ENCODE data around the gene KRTAP10-4. TPM values are rescaled to one million over a fixed set of nuclear protein-coding genes. Genes with fewer than 3 reads are reported as not detected.

KRTAP10-4 gene
- total and polyA plus RNA-seq, 2 donors (not counting 1 experiment from before 2014, with no cell fraction given) = not detected

GRCh38 chr21:44530221-44530902, 43.2 kb upstream of the KRTAP10-4 start:
- no peak for TF ChIP-seq EZH2 (IDR thresholded peaks at IDR 0.05; ENCODE audit: low read length, missing control alignments)
- no peak for TF ChIP-seq CTCF (conservative IDR thresholded peaks at IDR 0.05 in 1 of 2, IDR thresholded peaks at IDR 0.05 in 1 of 2; ENCODE audit: low read depth in 1 of 2, low read length in 2 of 2)
- no peaks in the 10 kb centered on the region for H4K20me1 ChIP-seq (ENCODE audit: control insufficient read depth, extremely low read depth, insufficient read depth, low read length)
- H3K4me1 ChIP-seq (ENCODE audit: control insufficient read depth, extremely low read depth, insufficient read depth, low read length) = no peaks in the 10 kb centered on the region
- no peak overlapping the region for H2AFZ ChIP-seq (ENCODE audit: low read length)
- H3K9ac ChIP-seq (ENCODE audit: insufficient read depth, low read length) = no peak overlapping the region
- no peak overlapping the region for H3K27ac ChIP-seq (ENCODE audit: insufficient read depth, low read length)
- no peak for DNase-seq (ENCODE audit: low read depth in 2 of 2)
- no peak overlapping the region for H3K4me3 ChIP-seq (replicated peaks in 1 of 4; ENCODE audit: control extremely low read depth in 1 of 4, insufficient read depth in 1 of 4, low read depth in 3 of 4, low read length in 4 of 4)
- H3K36me3 ChIP-seq (ENCODE audit: control insufficient read depth, insufficient read depth, low read length) = no peaks in the 10 kb centered on the region
- H3K9me3 ChIP-seq (ENCODE audit: control insufficient read depth, insufficient read depth, low read depth, low read length) = no peaks in the 10 kb centered on the region
- no peaks in the 10 kb centered on the region for H3K79me2 ChIP-seq (ENCODE audit: control insufficient read depth, insufficient read depth, low read length)
- no peaks in the 10 kb centered on the region for H3K27me3 ChIP-seq (ENCODE audit: control insufficient read depth, insufficient read depth, low read length)
- no peak overlapping the region for H3K4me2 ChIP-seq (ENCODE audit: extremely low read depth, insufficient read depth, low read length)

- H3K9me3 ChIP-seq (ENCODE audit: control insufficient read depth, insufficient read depth, low read depth, low read length) = no peaks in the 10 kb centered on the region
- no peaks in the 10 kb centered on the region for H3K36me3 ChIP-seq (ENCODE audit: control insufficient read depth, insufficient read depth, low read length)
- no peak for TF ChIP-seq EZH2 (IDR thresholded peaks at IDR 0.05; ENCODE audit: low read length, missing control alignments)
- TF ChIP-seq CTCF (conservative IDR thresholded peaks at IDR 0.05 in 1 of 2, IDR thresholded peaks at IDR 0.05 in 1 of 2; ENCODE audit: low read depth in 1 of 2, low read length in 2 of 2) = no peak
- no peak overlapping the region for H2AFZ ChIP-seq (ENCODE audit: low read length)
- no peaks in the 10 kb centered on the region for H4K20me1 ChIP-seq (ENCODE audit: control insufficient read depth, extremely low read depth, insufficient read depth, low read length)
- no peak overlapping the region for H3K9ac ChIP-seq (ENCODE audit: insufficient read depth, low read length)
- H3K27me3 ChIP-seq (ENCODE audit: control insufficient read depth, insufficient read depth, low read length) = no peaks in the 10 kb centered on the region
- no peak for DNase-seq (ENCODE audit: low read depth in 2 of 2)
- H3K27ac ChIP-seq (ENCODE audit: insufficient read depth, low read length) = no peak overlapping the region
- no peaks in the 10 kb centered on the region for H3K4me1 ChIP-seq (ENCODE audit: control insufficient read depth, extremely low read depth, insufficient read depth, low read length)
- no peak overlapping the region for H3K4me3 ChIP-seq (replicated peaks in 1 of 4; ENCODE audit: control extremely low read depth in 1 of 4, insufficient read depth in 1 of 4, low read depth in 3 of 4, low read length in 4 of 4)
- no peak overlapping the region for H3K4me2 ChIP-seq (ENCODE audit: extremely low read depth, insufficient read depth, low read length)
- H3K79me2 ChIP-seq (ENCODE audit: control insufficient read depth, insufficient read depth, low read length) = no peaks in the 10 kb centered on the region
Observed at GRCh38 chr21:44530903-44531605, 42.5 kb upstream of the KRTAP10-4 start.

- H4K20me1 ChIP-seq (ENCODE audit: control insufficient read depth, extremely low read depth, insufficient read depth, low read length) = no peaks in the 10 kb centered on the region
- no peaks in the 10 kb centered on the region for H3K79me2 ChIP-seq (ENCODE audit: control insufficient read depth, insufficient read depth, low read length)
- no peak overlapping the region for H2AFZ ChIP-seq (ENCODE audit: low read length)
- no peak overlapping the region for H3K27ac ChIP-seq (ENCODE audit: insufficient read depth, low read length)
- no peak overlapping the region for H3K4me2 ChIP-seq (ENCODE audit: extremely low read depth, insufficient read depth, low read length)
- H3K9me3 ChIP-seq (ENCODE audit: control insufficient read depth, insufficient read depth, low read depth, low read length) = no peaks in the 10 kb centered on the region
- H3K9ac ChIP-seq (ENCODE audit: insufficient read depth, low read length) = no peak overlapping the region
- H3K27me3 ChIP-seq (ENCODE audit: control insufficient read depth, insufficient read depth, low read length) = no peaks in the 10 kb centered on the region
- TF ChIP-seq EZH2 (IDR thresholded peaks at IDR 0.05; ENCODE audit: low read length, missing control alignments) (no peak), CTCF (conservative IDR thresholded peaks at IDR 0.05 in 1 of 2, IDR thresholded peaks at IDR 0.05 in 1 of 2; ENCODE audit: low read depth in 1 of 2, low read length in 2 of 2) (no peak)
- H3K4me3 ChIP-seq (replicated peaks in 1 of 4; ENCODE audit: control extremely low read depth in 1 of 4, insufficient read depth in 1 of 4, low read depth in 3 of 4, low read length in 4 of 4) = no peak overlapping the region
- no peaks in the 10 kb centered on the region for H3K36me3 ChIP-seq (ENCODE audit: control insufficient read depth, insufficient read depth, low read length)
- no peak for DNase-seq (ENCODE audit: low read depth in 2 of 2)
- H3K4me1 ChIP-seq (ENCODE audit: control insufficient read depth, extremely low read depth, insufficient read depth, low read length) = no peaks in the 10 kb centered on the region
Observed at GRCh38 chr21:44531606-44532564, 41.6 kb upstream of the KRTAP10-4 start.
